Skin of body (tissue), 2 donors: Measurements from ENCODE around the gene FBXL2. TPM values are rescaled to one million over a fixed set of nuclear protein-coding genes. Genes with fewer than 3 reads are reported as not detected.
"Not testable (repeated sequence)": the region's sequence is repeated elsewhere in the genome, so short reads cannot be mapped to it uniquely, and the experiment has no call there.

ENCODE experiments used
- DNase-seq: peaks from one replicate; lab custom pipeline; 2025; lab: John Stamatoyannopoulos, UW
- total RNA-seq: library from RNA; depleted of rRNA; stranded (reverse); fragments of >200 nt; gene quantifications from one replicate; pipeline ENCODE4 v1.2.3, GENCODE V29; 2014

FBXL2 gene
- total RNA-seq, 1 donor from 2014 or later, result 13.8 TPM

DNA sequence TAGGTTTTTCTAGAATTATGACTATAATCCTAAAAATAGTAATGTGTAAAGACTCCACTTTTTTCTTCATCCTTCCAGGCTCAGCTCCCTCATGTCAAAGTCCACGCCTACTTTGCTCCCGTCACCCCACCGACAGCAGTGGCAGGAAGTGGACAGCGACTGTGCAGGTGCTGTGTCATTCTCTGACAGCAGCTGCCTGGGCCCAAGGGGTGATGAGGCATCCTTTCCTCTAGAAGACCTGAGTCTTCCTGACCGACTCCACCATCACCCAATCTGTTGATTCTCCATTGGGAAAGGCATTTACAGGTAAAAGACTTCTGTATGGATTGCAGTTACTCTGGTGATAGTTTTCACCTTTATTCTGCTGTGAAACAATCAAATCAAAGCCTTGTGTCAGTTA, 108.2 kb downstream of the FBXL2 start:
- DNase-seq, result no peak

DNA sequence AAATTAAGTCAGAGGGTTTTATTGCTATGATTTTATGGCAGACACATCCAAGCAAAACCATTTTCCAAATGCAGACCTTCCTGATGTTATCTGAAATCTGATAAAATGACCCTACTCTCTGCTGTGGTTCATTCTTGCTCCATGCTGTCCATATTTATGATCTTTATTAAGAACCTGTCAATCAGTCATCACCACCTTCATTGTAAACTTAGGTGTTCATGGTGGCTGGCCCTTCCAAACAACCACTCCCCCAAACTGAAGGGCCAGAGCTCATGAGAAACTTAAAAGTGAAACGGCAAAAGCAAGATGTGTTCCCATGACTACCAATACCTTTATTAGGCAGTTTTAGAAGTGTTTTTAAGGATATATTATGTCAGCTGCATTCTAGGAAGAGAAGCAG, 109.4 kb downstream of the FBXL2 start:
- DNase-seq, result no peak

DNA sequence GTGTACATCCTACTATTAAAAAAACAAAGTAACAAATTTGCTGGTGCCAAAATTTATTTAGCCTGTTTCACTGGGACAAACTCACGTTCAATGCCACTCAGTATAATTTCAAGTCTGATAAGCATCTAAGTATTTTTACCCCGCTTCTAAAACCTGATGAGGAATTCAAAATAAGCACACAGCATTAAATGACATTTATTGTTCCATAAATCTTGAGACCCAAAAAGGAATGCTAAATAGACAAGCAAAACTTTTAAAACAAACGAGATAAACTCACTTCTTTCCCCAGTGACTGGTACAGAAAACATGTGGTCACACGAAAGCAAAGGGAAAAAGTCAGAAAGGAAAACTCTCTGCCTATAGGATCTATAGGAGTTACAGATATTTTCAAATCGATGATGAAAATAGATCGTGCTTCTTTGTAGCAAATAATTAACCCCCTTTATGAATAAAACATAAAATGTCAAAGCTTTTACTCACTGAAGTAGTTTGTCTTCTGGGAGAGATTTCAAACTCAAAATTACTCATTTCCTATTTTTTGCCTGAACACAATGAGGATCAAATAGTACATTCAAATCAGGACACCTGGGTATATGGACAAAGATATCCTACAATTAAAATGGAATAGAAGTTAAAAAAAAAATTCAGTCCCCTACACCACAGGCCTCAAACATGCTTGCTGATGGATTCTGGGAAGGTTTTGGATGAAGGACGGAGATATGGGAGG, 111.3 kb downstream of the FBXL2 start:
- DNase-seq, result no peak

DNA sequence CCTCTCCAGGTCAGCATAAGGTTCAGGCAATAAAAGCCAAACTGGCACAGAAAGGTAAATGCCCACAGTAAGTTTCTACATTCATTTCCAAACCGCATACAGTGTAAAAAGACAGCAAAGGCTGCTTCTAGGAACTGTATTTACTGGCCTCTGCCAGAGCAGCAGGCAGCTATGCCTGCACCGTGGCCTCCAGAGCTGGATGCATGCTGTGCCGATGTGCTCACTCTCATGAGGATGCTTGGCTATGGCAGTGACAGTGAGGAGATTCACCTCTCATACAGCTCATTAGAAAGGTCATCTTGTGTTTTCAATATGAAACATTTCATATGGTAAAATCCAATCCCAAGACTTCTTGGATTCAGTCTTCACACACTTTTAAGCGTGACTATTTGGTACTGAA, 112.7 kb downstream of the FBXL2 start:
- DNase-seq, result no peak

DNA sequence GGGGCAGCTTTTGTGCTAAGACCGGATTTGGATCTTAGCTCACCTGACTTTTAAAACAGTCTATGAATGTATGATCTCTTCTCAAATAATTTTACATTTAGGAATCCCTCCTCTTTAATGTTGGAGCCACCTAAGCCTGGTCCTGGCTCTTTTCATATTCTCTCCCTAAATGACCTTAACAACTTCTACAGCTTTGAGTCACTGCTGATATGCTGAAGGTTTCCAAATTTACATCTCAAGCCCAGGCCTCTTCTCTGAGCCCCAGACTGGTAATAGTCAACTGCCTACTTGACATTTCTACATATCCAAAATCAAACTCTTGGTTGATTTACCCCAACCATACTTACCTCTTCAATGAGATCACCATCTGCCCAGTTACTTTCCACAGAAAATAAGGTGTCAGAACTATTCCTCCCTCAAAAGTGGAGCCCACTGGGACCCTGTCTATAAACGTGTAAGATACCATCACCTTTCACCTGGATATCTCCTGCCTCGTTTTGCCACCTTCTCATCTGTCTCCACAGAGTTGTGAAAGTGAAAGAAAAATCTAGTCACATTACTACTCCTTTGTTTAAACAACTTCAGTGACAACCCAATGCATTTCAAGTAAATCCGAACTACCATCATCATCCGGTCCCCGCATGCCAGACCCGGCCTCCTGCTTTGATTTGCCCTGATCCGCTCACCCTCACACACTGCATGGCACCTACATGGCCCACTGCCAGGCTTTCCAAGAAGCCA, 114.2 kb downstream of the FBXL2 start:
- no peak for DNase-seq

DNA sequence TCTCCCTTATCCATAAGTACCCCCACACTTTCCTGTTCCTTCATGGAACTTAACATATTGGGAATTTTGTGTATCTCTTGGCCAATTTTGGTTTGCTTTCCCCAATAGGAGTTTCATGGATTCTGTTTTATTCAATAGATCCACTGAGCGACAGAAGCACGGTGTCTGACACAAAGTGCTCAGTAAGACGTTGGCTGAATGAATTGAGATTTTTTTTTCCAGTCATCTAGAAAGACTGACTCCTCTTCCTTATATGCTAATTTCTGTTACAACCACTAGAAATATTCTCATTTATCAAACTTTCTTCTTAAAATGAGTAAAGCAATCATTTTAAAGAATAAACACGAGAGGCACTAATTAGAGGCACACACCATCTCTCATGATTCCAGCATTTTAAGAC, 114.9 kb downstream of the FBXL2 start:
- no peak for DNase-seq

DNA sequence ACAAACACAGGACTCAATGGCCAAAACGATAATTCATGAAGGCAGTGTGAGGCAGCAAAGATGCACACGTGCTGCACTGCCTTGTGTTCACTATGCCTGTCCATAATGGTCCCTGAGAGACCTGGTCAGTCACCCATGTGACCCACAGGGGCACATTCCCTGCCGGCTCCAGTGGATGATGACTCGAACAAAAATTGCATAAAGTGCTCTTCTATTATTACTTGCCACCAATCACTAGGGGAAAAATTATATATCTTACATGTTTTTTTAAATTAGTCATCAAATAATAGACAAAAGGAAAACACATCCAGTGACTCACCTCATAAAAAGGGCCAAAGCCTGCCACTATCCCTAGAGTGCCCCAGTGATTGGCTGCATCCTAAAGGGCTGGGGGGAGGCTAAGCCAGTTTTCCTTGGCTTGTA, 115.5 kb downstream of the FBXL2 start:
- no peak for DNase-seq

DNA sequence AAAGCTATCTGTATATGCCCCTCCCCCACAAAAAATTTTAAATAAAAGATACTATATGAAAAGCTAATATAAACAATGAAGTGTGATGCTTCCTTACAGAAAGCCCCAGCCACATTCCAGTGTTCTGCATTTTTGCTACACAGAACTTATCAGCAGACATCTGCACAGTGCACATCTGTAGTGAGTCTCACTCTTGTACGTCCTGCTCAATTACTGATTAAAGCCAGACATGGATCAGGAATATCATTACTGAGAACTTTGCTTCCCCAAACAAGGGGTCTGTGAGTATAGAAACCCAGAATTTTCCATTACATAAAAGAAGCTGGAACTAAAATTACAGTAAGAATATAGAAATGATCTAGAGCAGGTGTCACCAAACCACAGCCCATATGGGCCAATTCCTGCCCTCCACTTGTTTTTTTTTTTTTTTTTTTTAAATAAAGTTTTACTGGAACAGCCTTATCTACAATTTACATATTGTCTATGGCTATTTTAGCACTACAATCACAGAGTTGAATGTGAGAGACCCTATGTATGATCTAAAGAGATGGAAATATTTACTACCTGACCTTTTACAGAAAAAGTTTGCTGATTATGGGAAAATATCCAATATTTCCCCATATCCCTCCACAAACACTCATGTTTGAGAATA, 117.3 kb downstream of the FBXL2 start:
- DNase-seq, result no peak

DNA sequence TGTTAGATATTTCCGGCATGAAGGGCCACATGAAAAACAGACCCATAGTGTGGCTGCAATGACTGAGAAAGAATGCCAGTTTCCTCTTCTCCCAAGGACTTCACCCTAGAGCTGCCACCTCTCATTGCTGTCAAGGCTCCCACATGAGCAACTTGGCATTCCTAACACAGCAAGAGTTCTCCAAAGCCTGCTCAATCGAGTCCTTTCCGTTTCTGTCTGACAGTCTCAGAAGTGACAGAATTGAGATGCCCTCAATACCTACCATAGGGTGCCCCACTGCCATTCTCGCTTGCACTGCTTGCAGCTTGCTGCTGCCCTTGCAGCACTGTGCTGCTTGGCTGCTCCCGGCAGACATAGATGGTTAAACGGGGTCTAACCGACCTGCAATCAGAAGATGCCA, 118.7 kb downstream of the FBXL2 start:
- no peak for DNase-seq

DNA sequence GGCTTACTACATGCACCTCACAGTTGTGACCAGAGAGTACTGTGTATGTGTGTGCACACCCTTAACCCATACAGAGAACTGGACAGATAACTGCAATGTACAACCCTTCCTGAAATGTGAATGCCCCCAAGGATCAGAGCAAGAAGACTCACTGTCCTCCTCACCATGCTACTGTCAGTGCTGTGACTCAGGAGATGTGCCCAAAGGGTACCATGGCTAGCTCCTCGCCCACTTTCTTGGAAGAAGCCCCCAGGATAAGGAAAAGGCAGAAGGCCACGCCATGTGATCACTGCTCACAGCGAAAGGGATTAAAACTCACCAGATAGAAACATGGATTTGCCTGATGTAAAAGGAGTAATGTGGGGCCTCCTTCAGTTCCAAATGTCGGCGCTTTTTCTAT, 121.2 kb downstream of the FBXL2 start:
- no peak for DNase-seq

DNA sequence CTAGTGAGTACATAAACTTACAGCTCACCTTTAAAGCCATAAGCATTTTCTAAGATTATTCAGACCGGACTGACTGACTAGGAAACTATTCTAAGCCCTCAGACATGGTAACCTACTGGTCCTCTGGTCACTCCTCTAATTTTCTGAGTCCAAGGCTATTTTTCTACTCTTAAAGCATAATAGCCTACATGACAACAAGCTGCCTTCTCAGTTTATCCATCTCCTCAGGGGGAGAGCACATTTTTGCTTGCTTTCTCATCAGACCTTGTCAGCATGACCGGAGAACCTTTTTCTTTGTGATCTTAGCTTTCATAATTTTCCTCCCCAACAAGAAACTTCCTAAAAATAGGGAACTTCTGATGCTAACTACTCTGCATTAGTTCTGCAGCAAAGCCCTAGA, 124.5 kb downstream of the FBXL2 start:
- no peak for DNase-seq

DNA sequence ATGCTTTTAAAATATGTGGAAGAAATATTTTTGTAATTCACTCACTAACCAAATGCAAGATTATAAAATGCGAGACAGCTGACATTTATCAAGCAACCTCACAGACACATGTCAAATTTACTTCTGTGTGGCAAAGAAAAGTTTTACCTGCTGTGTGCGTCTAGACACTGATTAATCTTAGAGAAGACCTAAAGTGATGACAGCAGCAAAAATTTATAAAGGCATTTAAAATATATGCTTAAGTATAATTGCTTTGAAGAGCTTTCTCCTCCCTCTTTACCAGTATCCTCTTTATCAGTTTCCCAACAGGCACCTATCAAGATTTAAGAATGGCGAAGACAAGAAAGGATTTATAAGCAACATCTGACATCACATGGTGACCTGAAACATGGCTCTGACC, 125.7 kb downstream of the FBXL2 start:
- no peak for DNase-seq

DNA sequence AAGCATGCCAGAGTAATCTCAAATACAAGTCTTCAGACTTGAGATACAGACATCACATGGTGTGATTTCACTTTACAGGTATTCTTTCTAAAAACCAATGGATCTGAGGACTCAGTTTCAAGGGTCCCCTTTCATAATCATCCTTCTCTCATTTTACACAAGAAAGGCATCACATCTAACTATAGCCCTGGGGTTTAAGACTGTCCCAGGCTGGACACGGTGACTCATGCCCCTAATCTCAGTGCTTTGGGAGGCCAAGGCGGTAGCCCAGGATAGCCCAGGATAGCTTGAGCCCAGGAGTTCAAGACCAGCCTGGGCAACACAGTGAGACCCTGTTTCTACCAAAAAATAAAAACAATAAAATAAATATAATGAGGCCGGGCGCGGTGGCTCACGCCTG, 126.5 kb downstream of the FBXL2 start:
- DNase-seq, result no peak

DNA sequence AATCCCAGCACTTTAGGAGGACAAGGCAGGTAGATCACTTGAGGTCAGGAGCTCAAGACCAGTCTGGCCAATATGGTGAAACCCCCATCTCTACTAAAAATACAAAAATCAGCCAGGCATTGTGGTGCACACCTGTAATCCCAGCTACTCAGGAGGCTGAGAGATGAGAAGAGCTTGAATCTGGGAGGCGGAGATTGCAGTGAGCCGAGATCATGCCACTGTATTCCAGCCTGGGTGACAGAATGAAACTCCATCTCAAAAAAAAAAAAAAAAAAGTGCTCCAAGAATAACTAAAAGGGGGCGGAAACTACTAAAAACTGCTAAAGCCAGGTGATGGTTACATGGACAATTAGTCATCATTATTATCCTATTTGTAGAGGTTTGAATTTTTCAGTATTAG, 133.6 kb downstream of the FBXL2 start:
- DNase-seq, result not testable (repeated sequence)

DNA sequence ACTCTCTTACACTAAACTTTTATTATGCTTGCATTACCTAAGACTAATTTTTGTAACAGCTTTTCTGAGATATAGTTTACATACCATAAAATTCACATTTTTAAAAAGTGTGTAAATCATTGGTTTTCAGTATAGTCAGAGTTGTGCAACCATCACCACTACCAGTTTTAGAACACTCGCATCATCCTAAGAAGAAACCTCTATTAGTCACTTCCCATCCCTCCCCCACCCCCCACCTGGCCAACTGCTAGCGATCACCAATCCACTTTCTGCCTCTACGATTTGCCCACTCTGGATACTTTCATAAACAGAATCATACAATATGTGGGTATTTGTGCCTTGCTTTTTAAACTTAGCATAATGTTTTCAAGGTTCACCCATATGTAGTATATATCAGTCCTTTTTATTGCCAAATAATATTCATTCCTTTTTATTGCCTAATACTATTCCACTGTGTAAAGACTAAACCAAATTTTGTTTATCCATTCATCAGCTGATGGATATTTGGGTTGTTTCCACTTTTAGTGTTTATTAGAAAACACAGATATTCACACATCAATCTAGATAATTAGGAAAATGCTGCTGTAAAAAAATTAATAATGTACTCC, 139.9 kb downstream of the FBXL2 start:
- DNase-seq, result no peak

DNA sequence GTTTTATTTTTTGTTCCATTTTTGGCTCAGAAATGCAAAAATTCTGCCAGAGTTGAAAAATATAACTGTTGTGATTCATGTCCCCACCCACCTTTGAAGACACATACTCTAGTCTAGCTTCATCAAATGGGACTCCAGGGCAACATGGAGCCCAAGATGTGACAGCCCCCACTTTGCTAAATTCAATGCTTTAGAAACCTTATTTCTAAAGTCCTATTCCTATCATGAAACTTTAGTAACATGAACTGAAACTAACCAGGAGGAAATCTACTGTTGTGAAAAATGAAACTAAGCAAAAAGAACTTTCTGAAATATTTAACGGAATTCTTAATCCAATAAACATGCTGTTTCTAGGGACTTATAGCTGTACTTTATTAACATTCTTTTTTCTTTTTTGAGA, 142.7 kb downstream of the FBXL2 start:
- DNase-seq, result no peak

DNA sequence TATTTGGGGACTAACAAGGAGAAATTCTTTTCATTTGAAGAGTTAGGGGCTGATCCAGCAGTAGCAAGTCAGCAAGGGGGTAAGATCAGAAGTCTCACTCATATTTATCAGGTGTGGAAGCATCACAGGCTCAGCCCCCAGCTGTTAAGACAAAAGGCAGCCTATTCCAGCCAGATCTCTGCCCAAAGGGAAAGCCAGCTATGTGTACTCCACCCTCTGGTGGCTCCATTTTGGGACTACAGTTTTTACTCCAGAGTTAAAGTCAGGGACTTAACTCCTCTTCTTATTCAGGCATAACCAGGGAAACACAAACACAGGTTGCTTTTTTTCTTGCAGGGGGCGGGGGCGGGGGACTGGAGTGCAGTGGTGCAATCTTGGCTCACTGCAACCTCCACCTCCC, 143.7 kb downstream of the FBXL2 start:
- no peak for DNase-seq

DNA sequence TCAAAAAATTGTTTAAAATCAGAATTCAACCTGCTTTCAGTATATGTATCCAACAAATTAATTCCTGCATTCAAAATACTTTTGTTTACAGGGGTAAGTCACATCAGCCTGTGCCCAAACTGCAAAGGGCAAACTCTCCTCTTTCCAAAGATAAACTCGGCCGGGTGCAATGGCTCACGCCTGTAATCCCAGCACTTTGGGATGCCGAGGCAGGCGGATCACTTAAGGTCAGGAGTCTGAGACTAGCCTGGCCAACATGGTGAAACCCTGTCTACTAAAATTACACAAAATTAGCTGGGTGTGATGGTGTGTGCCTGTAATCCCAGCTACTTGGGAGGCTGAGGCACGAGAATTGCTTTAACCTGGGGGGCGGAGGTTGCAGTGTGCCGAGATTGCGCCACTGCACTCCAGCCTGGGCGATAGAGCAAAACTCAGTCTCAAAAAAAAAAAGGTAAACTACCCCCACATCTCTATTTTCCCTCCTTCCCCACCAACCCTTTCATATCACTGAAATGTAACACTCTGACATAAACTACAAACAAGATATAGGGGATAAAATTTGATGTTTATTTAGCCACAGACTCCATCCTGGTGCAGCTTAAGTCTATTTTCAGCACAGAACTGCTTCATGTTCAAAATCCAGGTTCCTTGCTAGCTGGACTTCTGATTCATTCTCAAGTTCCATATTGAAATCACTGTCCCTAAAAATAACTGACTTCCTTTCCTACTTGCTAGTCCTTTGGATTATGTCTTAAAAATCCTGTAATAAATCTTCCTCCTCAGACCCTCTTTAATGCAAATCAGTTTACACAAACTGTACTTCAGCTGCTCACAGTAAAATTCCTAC, 147.6 kb downstream of the FBXL2 start:
- no peak for DNase-seq

DNA sequence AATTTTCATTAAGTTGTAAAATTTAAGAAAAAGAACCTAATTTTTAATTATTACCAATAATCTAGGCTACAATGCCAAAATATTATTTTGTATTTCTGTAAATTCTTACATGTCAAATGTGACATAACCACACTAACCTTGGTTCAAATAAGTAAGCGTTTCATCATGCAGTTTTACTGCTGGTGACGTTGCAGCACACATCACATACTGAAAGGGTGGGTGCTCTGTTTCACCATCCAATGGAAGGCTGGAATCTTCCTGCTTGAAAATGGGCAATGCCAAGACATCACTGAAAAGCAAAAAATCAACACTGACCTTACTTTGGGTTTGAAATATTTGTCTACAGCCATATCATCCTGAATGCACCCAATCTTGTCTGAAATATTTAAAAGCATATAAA, 148.2 kb downstream of the FBXL2 start:
- no peak for DNase-seq

DNA sequence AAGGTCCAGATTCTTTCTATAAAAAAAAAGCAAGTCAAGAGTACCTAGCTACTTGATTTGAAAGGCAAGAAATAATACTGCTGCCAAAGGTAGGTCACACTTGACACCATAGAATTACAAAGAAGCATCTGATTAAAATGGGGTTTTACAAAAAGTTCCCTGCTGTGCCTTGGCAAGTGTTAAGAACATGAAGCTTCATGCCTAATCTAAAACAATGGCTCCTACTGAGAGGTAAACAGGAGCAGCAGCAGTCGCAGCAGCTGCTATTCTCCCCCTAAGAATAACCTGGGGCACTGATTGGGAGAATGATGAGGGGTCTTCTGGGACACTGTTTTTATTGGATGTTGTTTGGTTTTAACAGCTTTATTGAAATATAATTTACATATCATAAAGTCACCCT, 148.8 kb downstream of the FBXL2 start:
- no peak for DNase-seq

DNA sequence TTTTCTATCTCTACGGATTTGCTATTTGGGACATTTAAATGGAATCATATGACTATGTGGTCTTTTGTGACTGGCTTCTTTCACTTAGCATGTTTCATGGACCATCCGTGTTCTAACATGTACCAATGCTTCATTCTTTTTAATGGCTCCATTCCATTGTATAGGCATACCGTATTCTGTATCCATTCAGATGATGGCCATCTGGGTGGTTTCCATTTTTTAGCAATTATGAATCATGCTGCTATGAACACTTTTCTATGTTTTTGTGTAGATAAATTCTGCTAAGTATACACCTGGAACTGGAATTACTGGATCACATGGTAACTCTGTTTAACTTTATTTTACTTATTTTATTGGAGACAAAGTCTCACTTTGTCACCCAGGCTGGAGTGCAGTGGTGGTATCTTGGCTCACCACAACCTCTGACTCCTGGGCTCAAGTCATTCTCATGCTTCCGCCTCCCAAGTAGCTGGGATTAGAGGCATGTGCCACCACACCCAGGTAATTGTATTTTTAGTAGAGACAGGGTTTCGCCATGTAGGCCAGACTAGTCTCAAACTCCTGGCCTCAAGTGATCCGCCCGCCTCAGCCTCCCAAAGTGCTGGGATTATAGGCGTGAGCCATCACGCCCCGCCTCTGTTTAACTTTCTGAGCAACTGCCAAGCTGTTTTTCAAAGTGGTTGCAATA, 149.5 kb downstream of the FBXL2 start:
- no peak for DNase-seq
